LNCaP clone FGC (cell line): ENCODE measurements around the gene PIEZO2.

ENCODE experiments used
- DNase-seq: peaks from one replicate; pipeline ENCODE4 v3.0.0-alpha.2; 2011; ENCODE audit warnings: low read depth
- H3K4me3 ChIP-seq: 2 replicates; pipeline ENCODE4 v1.5.1; 2011; ENCODE audit warnings: mild to moderate bottlenecking, low read depth, low read length, control low read depth
- TF ChIP-seq, protein P1 (sequence below): IDR thresholded peaks from 2 replicates; pipeline ENCODE4 v1.5.1; 2012; ENCODE audit warnings: mild to moderate bottlenecking; ENCODE audit not compliant: control insufficient read depth, insufficient read depth; ENCODE audit errors: extremely low read depth

Gene PIEZO2

DNA sequence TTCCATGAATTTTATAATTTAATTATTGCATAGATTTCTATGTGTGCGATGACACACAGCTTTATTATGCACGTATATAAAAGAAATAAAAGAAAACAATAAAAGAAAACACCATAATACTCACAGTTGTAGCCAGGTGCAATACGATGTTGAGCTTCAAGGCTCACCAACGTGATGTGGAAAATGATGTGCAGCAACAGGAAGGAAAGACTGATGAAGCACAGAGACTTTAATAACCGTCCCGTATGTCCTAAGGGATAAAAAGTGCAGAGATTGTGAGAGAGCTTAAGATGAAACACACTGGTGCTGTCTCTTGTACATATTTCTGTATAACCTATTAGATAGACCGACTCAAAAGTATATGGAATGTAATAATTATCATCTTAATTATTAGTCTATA, 170.0 kb downstream of the PIEZO2 start:
- no peak overlapping the region for H3K4me3 ChIP-seq
- TF ChIP-seq, protein P1, sequence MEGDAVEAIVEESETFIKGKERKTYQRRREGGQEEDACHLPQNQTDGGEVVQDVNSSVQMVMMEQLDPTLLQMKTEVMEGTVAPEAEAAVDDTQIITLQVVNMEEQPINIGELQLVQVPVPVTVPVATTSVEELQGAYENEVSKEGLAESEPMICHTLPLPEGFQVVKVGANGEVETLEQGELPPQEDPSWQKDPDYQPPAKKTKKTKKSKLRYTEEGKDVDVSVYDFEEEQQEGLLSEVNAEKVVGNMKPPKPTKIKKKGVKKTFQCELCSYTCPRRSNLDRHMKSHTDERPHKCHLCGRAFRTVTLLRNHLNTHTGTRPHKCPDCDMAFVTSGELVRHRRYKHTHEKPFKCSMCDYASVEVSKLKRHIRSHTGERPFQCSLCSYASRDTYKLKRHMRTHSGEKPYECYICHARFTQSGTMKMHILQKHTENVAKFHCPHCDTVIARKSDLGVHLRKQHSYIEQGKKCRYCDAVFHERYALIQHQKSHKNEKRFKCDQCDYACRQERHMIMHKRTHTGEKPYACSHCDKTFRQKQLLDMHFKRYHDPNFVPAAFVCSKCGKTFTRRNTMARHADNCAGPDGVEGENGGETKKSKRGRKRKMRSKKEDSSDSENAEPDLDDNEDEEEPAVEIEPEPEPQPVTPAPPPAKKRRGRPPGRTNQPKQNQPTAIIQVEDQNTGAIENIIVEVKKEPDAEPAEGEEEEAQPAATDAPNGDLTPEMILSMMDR, result no peak
- DNase-seq, result no peak

DNA sequence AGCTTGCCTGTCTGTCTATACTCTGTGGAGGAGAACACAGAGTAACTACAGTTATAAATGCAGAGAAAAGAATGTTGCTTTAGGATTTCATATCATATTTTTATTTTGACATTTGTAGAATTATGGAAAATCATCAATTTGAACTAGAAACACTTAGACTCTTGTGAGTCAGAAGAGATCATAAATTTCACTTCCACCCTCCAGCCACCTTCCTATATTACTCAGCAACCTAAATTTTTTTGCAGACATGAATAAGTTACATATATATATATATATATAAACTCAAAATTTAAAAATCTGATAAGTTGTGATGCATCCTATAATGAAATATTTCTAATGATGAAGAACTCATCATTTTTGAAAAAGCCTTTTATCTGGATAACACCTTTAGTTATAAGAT, 172.3 kb downstream of the PIEZO2 start:
- DNase-seq, result no peak
- TF ChIP-seq, protein P1, result no peak
- no peak overlapping the region for H3K4me3 ChIP-seq

DNA sequence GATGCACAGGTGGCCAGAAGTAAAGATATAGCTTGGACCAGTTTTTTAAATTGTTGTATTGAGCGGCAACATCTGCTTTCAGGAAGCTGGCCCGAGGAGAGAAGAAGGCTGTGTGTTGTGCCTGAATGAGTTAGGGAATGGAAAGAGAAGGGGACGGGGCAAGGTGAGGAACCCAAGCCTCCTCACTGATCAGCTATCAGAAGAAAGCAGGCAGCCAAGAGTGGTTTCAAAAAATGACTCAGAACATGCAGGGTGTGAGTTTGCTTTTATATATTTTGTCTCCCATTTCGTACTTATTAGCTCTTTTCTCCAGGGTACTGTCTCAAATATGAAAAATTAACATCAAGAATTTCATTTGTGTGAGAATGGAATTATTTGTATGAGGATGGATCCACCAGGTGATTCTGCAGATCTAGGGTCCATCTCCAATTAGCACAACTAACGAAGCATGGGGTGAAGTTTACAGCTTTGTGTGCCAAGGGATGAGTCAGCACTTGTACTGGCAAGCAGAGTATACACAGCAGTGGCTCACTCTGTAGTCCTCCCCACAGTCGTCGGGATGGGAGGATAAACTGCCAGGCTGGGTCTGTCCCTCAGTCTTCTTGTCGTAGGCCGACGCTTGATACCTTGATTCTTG, 175.7 kb downstream of the PIEZO2 start:
- no peak for DNase-seq
- TF ChIP-seq, protein P1, result no peak
- H3K4me3 ChIP-seq, result no peak overlapping the region

- TF ChIP-seq, protein P1, result no peak
- no peak overlapping the region for H3K4me3 ChIP-seq
- DNase-seq, result no peak
Observed at GRCh38 chr18:10971717-10972116, 177.7 kb downstream of the PIEZO2 start.

GRCh38 chr18:10965119-10965518, 184.2 kb downstream of the PIEZO2 start:
- TF ChIP-seq, protein P1, result no peak

DNA sequence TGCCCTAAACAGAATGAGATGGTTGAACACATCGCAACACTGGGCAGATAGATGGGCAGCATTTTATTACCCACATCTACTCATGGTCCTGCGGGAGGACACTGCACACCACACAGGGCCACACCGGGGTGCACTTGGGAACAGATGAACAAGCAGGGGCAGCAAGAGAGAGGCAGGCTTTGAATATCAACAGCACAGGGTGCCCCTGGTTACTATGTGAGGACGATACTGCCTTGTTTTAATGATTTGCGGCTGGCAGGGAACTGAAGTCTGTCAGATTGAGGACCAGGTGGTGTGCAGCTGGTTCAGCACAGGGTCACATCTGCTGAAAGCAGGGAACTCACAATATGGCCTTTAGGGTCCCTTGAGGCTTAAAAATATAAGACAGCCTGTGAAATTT, 195.7 kb downstream of the PIEZO2 start:
- no peak overlapping the region for H3K4me3 ChIP-seq
- TF ChIP-seq, protein P1, result no peak
- DNase-seq, result no peak

More at GRCh38 chr18:10965119-10965518, 184.2 kb downstream of the PIEZO2 start:
- DNase-seq, result no peak
- no peak overlapping the region for H3K4me3 ChIP-seq
